ENCODE measurements around the gene PIGBOS1. TPM values are rescaled to one million over a fixed set of nuclear protein-coding genes. Genes with fewer than 3 reads are reported as not detected.

PIGBOS1 gene
- total and polyA plus RNA-seq, 2 donors (not counting 3 experiments of a cell fraction or from before 2014, with no cell fraction given): 12.8 to 16.5 TPM

- FAIRE-seq (no peak), DNase-seq (ENCODE audit: low read depth, low spot score) (no peak)
- H3K27me3 ChIP-seq (ENCODE audit: control insufficient read depth in 2 of 2, insufficient read depth in 2 of 2, low read length in 2 of 2): no peaks in the 10 kb centered on the region
- POLR2A ChIA-PET: no interaction called here
- CTCF ChIA-PET: interaction anchor here (1.5 kb wide), 1 partner anchor 138 kb away, joined by 4 read pairs; no protein-coding TSS in a partner anchor
- dilution Hi-C loops (cut with MboI; ENCODE audit: extremely low pct_ligation_motif_present, low sequenced_read_pairs) (no loop called here), intact Hi-C loops (cut with micrococcal nuclease) (loop anchor here (10.0 kb wide), 1 partner anchor 1213 kb away; no protein-coding TSS in a partner anchor)
- no peak overlapping the region for H3K9ac ChIP-seq (replicated peaks; ENCODE audit: extremely low read depth, insufficient read depth, low read length)
- H3K36me3 ChIP-seq (ENCODE audit: control insufficient read depth in 2 of 2, extremely low read depth in 1 of 2, insufficient read depth in 2 of 2, low read length in 2 of 2): no peaks in the 10 kb centered on the region
- H4K20me1 ChIP-seq (replicated peaks; ENCODE audit: control insufficient read depth, extremely low read depth, insufficient read depth, low read length): no peaks in the 10 kb centered on the region
- no peaks in the 10 kb centered on the region for H3K9me3 ChIP-seq (replicated peaks; ENCODE audit: control insufficient read depth, insufficient read depth, low read length)
- H2AFZ ChIP-seq (ENCODE audit: low read depth, low read length): no peak overlapping the region
- no peak overlapping the region for H3K4me2 ChIP-seq (ENCODE audit: insufficient read depth, low read length)
- no peak for TF ChIP-seq FOS (IDR thresholded peaks at IDR 0.05; ENCODE audit: borderline replicate concordance, insufficient read depth, low read length)
- no peak for TF ChIP-seq CTCF (IDR thresholded peaks at IDR 0.05; ENCODE audit: extremely low read depth in 1 of 2, insufficient read depth in 1 of 2, low read depth in 1 of 2, low read length in 2 of 2)
- TF ChIP-seq JUN (IDR thresholded peaks at IDR 0.05; ENCODE audit: borderline replicate concordance, insufficient read depth, insufficient read length, low read depth): no peak
- TF ChIP-seq MAX (IDR thresholded peaks at IDR 0.05; ENCODE audit: insufficient read depth, insufficient read length): no peak
- TF ChIP-seq EZH2 (IDR thresholded peaks at IDR 0.05; ENCODE audit: borderline replicate concordance, low read depth, low read length, severe bottlenecking): no peak
- TF ChIP-seq POLR2A (IDR thresholded peaks at IDR 0.05; ENCODE audit: low read depth, low read length): no peak
- no peak for TF ChIP-seq GATA2 (IDR thresholded peaks at IDR 0.05; ENCODE audit: insufficient read depth, insufficient read length, low read depth, low read length)
- no peak for TF ChIP-seq POLR2AphosphoS5 (IDR thresholded peaks at IDR 0.05; ENCODE audit: insufficient read depth, low read depth, low read length)
- TF ChIP-seq MYC (IDR thresholded peaks at IDR 0.05; ENCODE audit: low read depth, low read length): no peak
- no peak overlapping the region for H3K27ac ChIP-seq (ENCODE audit: insufficient read depth, low read depth, low read length)
- no peaks in the 10 kb centered on the region for H3K4me1 ChIP-seq (ENCODE audit: control insufficient read depth, extremely low read depth, insufficient read depth, low read length)
- no peaks in the 10 kb centered on the region for H3K9me1 ChIP-seq (replicated peaks; ENCODE audit: control insufficient read depth, extremely low read depth, insufficient read depth, low read length)
- no peak overlapping the region for H3K4me3 ChIP-seq (replicated peaks in 1 of 3; ENCODE audit: insufficient read depth in 1 of 3, low read depth in 1 of 3, low read length in 3 of 3)
- BruUV-seq (replicated peaks): no TSS peak
- H3K79me2 ChIP-seq (ENCODE audit: control insufficient read depth, insufficient read depth, low read length): no peaks in the 10 kb centered on the region
Observed at GRCh38 chr15:55297315-55297714, 21.6 kb downstream of the PIGBOS1 start.
